ENCODE data around the gene KCNQ1. TPM values are rescaled to one million over a fixed set of nuclear protein-coding genes. Genes with fewer than 3 reads are reported as not detected.

Gene KCNQ1
- total RNA-seq, 4 donors from 2014 or later, result 0.81 to 2.2 (median 1.6) TPM

- no peak overlapping the region for H3K4me3 ChIP-seq (ENCODE audit: low read depth, poor library complexity, severe bottlenecking)
- TF ChIP-seq CTCF (IDR thresholded peaks at IDR 0.05) (no peak), POLR2A (IDR thresholded peaks at IDR 0.05) (no peak)
- no peak for DNase-seq (ENCODE audit: low spot score in 2 of 2)
- intact Hi-C loops (cut with DNase I; ENCODE audit: low total_unique reads), result no loop called here
- 85 to 91% methylated on average over 5 of the region's 5 CpGs for WGBS, 2 donors
These were observed 369.9 kb downstream of the KCNQ1 start for GRCh38 chr11:2814751-2815150.

DNA sequence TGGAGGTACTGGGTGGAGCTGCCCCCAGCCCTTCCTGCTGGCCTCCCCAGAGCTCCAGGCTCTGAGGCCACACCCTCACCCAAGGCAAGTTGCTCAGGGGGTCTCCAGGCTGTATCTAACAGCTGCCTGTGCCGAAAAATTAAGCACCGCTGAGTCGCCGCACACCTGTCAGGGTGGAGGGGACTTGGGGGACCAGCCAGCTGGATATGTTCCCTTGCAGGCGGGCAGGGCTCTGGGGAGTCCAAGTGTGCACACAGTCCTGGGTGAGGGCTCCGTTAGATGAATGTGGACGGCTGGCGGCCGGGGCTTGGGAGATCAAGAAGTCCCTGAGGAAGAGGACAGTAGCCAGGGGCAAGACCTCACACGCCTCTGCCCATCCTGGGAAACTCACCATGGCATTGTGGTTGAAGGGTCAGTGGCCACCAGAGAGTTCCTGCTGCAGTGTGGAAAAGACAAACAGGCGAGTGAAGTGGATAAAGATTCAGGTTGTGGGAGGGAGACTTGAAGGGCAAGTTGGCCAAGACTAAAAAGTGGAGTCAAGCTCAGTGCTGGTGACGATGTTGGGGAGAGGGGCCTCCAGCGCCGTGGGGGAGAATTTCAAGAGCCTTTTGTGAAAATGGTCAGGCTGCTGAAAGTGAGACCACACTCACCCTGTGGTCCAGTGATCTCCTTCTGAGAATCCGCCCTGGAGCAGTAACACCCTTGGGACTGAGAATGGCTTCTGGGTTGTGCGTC is 371.1 kb downstream of the KCNQ1 start:
- no peak for DNase-seq (ENCODE audit: low spot score in 2 of 2)
- TF ChIP-seq POLR2A (IDR thresholded peaks at IDR 0.05) (no peak), CTCF (IDR thresholded peaks at IDR 0.05) (no peak)
- 92 to 95% methylated on average over 13 to 16 of the region's 16 CpGs for WGBS, 2 donors
- no peak overlapping the region for H3K4me3 ChIP-seq (ENCODE audit: low read depth, poor library complexity, severe bottlenecking)
- intact Hi-C loops (cut with DNase I; ENCODE audit: low total_unique reads), result no loop called here

GRCh38 chr11:2816523-2816922 is 371.7 kb downstream of the KCNQ1 start:
- intact Hi-C loops (cut with DNase I; ENCODE audit: low total_unique reads), result no loop called here
- H3K4me3 ChIP-seq (ENCODE audit: low read depth, poor library complexity, severe bottlenecking), result no peak overlapping the region
- no peak for DNase-seq (ENCODE audit: low spot score in 2 of 2)
- 65 to 86% methylated on average over 2 of the region's 2 CpGs for WGBS, 2 donors
- TF ChIP-seq CTCF (IDR thresholded peaks at IDR 0.05) (no peak), POLR2A (IDR thresholded peaks at IDR 0.05) (no peak)

DNA sequence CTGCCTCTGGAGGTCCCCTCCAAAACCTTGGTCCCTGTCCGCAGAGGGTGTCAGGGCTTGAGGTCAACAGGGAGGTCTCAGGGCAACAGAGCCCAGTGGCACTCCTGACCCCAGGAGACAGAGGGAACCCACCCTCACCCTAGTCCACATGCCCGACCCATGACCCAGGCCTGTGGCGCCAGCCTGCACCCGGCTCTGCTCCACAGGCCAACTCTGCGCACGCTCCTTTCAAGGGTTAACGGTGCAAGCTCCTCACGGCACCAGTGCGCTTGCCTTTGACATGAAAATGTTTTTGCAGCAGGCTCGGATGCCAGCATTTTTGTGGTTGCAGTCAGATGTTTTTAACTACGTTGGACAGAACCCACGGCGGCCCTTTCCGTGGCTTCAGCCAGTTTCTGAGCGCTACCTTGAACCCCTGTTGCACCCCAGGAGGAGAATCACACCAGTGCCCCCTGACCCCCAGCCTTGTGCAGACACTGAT is 372.2 kb downstream of the KCNQ1 start:
- TF ChIP-seq CTCF (IDR thresholded peaks at IDR 0.05), result no peak
- TF ChIP-seq POLR2A (IDR thresholded peaks at IDR 0.05), result no peak
- 66 to 71% methylated on average over 15 of the region's 15 CpGs for WGBS, 2 donors
- intact Hi-C loops (cut with DNase I; ENCODE audit: low total_unique reads), result no loop called here
- no peak for DNase-seq (ENCODE audit: low spot score in 2 of 2)
- no peak overlapping the region for H3K4me3 ChIP-seq (ENCODE audit: low read depth, poor library complexity, severe bottlenecking)

DNA sequence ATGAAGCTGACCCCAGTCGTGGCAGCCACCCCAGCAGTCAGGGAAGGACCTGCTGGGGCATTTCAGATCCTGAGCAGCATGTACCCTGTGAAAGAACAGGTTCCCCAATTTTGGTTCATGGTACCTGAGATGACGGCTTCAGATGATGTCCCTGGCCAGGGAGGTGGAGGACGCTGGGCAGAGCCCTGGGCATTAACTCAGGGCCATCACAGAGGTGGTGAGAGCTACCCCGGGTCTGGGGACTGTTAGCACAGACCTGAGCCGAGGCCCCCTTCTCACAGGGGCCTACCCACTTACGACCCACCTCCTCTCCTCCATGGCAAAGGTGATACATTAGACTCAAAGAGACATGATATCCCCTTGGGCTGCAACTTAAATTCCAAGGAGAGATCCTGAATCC is 372.6 kb downstream of the KCNQ1 start:
- TF ChIP-seq POLR2A (IDR thresholded peaks at IDR 0.05), result no peak
- TF ChIP-seq CTCF (IDR thresholded peaks at IDR 0.05), result no peak
- WGBS, 2 donors, result 64 to 90% methylated on average over 5 to 6 of the region's 6 CpGs
- no peak overlapping the region for H3K4me3 ChIP-seq (ENCODE audit: low read depth, poor library complexity, severe bottlenecking)
- no peak for DNase-seq (ENCODE audit: low spot score in 2 of 2)
- intact Hi-C loops (cut with DNase I; ENCODE audit: low total_unique reads), result no loop called here

GRCh38 chr11:2818021-2818420 is 373.2 kb downstream of the KCNQ1 start:
- no peak overlapping the region for H3K4me3 ChIP-seq (ENCODE audit: low read depth, poor library complexity, severe bottlenecking)
- 87 to 98% methylated on average over 6 of the region's 6 CpGs for WGBS, 2 donors
- intact Hi-C loops (cut with DNase I; ENCODE audit: low total_unique reads), result no loop called here
- no peak for TF ChIP-seq POLR2A (IDR thresholded peaks at IDR 0.05)
- TF ChIP-seq CTCF (IDR thresholded peaks at IDR 0.05), result no peak
- DNase-seq (ENCODE audit: low spot score in 2 of 2), result no peak

All from lower leg skin (tissue), 4 donors.